HTR-8/SVneo (cell line): Measurements from ENCODE around the gene HINT2.
A peak's percentile ranks its signal among the peaks of the same experiment; 100 is the strongest.

Experiments used
- DNase-seq: peaks from one replicate; pipeline ENCODE4 v3.0.0; 2011; ENCODE audit warnings: low spot score, mixed read lengths; ENCODE audit not compliant: insufficient read length
- FAIRE-seq: peaks from 2 replicates; lab custom pipeline; 2011; peaks lifted over from hg19 to GRCh38; lab: Jason Lieb, UNC

The HINT2 gene

GRCh38 chr9:35814106-35814840 is 569 bp downstream of the HINT2 start:
- no peak for FAIRE-seq
- no peak for DNase-seq

GRCh38 chr9:35813434-35814105 is 1.3 kb downstream of the HINT2 start:
- FAIRE-seq (no peak), DNase-seq (no peak)

- peak; percentile 82 for FAIRE-seq
- peak; percentile 88 for DNase-seq
Measured at GRCh38 chr9:35812025-35812602, 2.7 kb downstream of the HINT2 start, which contains the start of gene SPAG8. Gene SPAG8, minus strand, starts transcription at chr9:35812262. Its CDS starts 115 bp downstream, at chr9:35812147.

GRCh38 chr9:35811381-35812024 is 3.3 kb downstream of the HINT2 start:
- DNase-seq (no peak), FAIRE-seq (no peak)

GRCh38 chr9:35810122-35810521 is 4.7 kb downstream of the HINT2 start:
- FAIRE-seq, result no peak

GRCh38 chr9:35808433-35808832 is 6.4 kb downstream of the HINT2 start:
- no peak for DNase-seq

More at GRCh38 chr9:35810122-35810521, 4.7 kb downstream of the HINT2 start:
- no peak for DNase-seq

GRCh38 chr9:35806101-35806500 is 8.7 kb downstream of the HINT2 start:
- DNase-seq (no peak), FAIRE-seq (no peak)

More at GRCh38 chr9:35808433-35808832, 6.4 kb downstream of the HINT2 start:
- no peak for FAIRE-seq

- FAIRE-seq, result no peak
- no peak for DNase-seq
Measured at GRCh38 chr9:35801328-35802128, 13.3 kb downstream of the HINT2 start.

GRCh38 chr9:35800530-35800929 is 14.3 kb downstream of the HINT2 start:
- DNase-seq, result no peak
- FAIRE-seq, result no peak

- FAIRE-seq, result no peak
- DNase-seq, result no peak
Measured at GRCh38 chr9:35798658-35799374, 16.0 kb downstream of the HINT2 start.

- FAIRE-seq (no peak), DNase-seq (no peak)
Measured at GRCh38 chr9:35797311-35798109, 17.3 kb downstream of the HINT2 start.

GRCh38 chr9:35795695-35796094 is 19.1 kb downstream of the HINT2 start:
- FAIRE-seq, result no peak
- DNase-seq, result no peak

GRCh38 chr9:35793461-35793860 is 21.4 kb downstream of the HINT2 start:
- DNase-seq (no peak), FAIRE-seq (no peak)

- FAIRE-seq (no peak), DNase-seq (no peak)
Measured at GRCh38 chr9:35792826-35793225, 22.0 kb downstream of the HINT2 start.

GRCh38 chr9:35792024-35792813 is 22.6 kb downstream of the HINT2 start:
- FAIRE-seq (no peak), DNase-seq (no peak)

- DNase-seq, result no peak
- no peak for FAIRE-seq
Measured at GRCh38 chr9:35791297-35791921, 23.4 kb downstream of the HINT2 start, which contains the start of gene NPR2. Gene NPR2, plus strand, starts transcription at chr9:35791591. Its CDS starts 818 bp downstream, at chr9:35792409.
